Psoas muscle (tissue), 8 donors: ENCODE measurements around the gene MRC1. TPM values are rescaled to one million over a fixed set of nuclear protein-coding genes. Genes with fewer than 3 reads are reported as not detected.

ENCODE experiments used
- ATAC-seq, 4 donors: fragments of 200-7000 bp; cut with Tn5 transposase; one replicate each; pipeline ENCODE4 v1.9.1; 2020; ENCODE audit warnings: moderate library complexity in 3 of 4, mild to moderate bottlenecking in 2 of 4
- DNase-seq, 2 donors: peaks; one replicate each; pipeline ENCODE4 v3.0.0-alpha.2; 2020
- H3K27ac ChIP-seq: fragments of 200-600 bp; one replicate; pipeline ENCODE4 v1.8.0; 2022
- H3K27me3 ChIP-seq, 3 donors: fragments of 200-600 bp in 1 of 3; one replicate each; pipeline versions ENCODE4 v1.6.1 to v1.8.0; 2013 to 2022; ENCODE audit warnings: low read length in 2 of 3, mild to moderate bottlenecking in 2 of 3, moderate library complexity in 1 of 3; ENCODE audit not compliant: insufficient read depth in 3 of 3
- H3K36me3 ChIP-seq, 2 donors: fragments of 200-600 bp in 1 of 2; one replicate each; pipeline versions ENCODE4 v1.6.1 to v1.8.0; 2013 to 2022; ENCODE audit warnings: low read depth in 1 of 2, mild to moderate bottlenecking in 1 of 2, moderate library complexity in 1 of 2; ENCODE audit not compliant: insufficient read depth in 1 of 2
- H3K4me1 ChIP-seq: fragments of 200-600 bp; one replicate; pipeline ENCODE4 v1.8.0; 2022
- H3K4me3 ChIP-seq: fragments of 200-600 bp; one replicate; pipeline ENCODE4 v1.8.0; 2022; ENCODE audit warnings: mild to moderate bottlenecking
- H3K9me3 ChIP-seq: fragments of 200-600 bp; one replicate; pipeline ENCODE4 v1.8.0; 2022
- WGBS, 3 donors: extraction: QIAGEN DNeasy Blood & Tissue Kit; methylation state at CpG; one replicate each; pipeline versions ENCODE4 v1.1.6 to v1.1.7; 2013; 5-methylcytosine and 5-hydroxymethylcytosine counted together
- intact Hi-C, 2 donors: fragments of 100-400 bp; cut with DNase I; formaldehyde crosslinking; loops; one replicate each; pipeline versions ENCODE4 v1.11.0 to v1.14.2; 2022
- polyA plus RNA-seq, 3 donors: library from polyadenylated mRNA; stranded (reverse); fragments of 200-250 nt; gene quantifications; one replicate each; pipeline ENCODE4 v1.2.3, GENCODE V29; 2013
- total RNA-seq, 4 donors: library from RNA; stranded (reverse); fragmentation: NEBNext Ultra II Directional in 2 of 4; extraction: Animal tissue kit (Norgen Biotek cat#: 25700) in 2 of 4; gene quantifications; one replicate each; pipeline versions ENCODE4 v1.2.1 to v1.2.4, GENCODE V29; 2021 to 2023
- TF ChIP-seq, protein P1 (sequence below): fragments of 200-600 bp; IDR thresholded peaks from one replicate; pipeline ENCODE4 v1.8.0; 2022; ENCODE audit warnings: antibody characterized with exemption
- donor health status: healthy with polysubstance abuse.
- donor health status: DM: no; HTN: no; CAD: no; lungs with moderate emphysema.
- donor health status: Bipolar disorder and iron deficiency.
- donor health status: healthy.
- donor health status: DM: yes; HTN: yes; CAD: no.
- donor health status: DM: no; HTN: no; CAD: no.
- donor health status: DM: no; HTN: no; CAD: no.
- donor health status: DM: yes; HTN: yes; CAD: no.

The MRC1 gene
- total and polyA plus RNA-seq, 7 donors: 1.6 to 16.4 (median 9.3) TPM

DNA sequence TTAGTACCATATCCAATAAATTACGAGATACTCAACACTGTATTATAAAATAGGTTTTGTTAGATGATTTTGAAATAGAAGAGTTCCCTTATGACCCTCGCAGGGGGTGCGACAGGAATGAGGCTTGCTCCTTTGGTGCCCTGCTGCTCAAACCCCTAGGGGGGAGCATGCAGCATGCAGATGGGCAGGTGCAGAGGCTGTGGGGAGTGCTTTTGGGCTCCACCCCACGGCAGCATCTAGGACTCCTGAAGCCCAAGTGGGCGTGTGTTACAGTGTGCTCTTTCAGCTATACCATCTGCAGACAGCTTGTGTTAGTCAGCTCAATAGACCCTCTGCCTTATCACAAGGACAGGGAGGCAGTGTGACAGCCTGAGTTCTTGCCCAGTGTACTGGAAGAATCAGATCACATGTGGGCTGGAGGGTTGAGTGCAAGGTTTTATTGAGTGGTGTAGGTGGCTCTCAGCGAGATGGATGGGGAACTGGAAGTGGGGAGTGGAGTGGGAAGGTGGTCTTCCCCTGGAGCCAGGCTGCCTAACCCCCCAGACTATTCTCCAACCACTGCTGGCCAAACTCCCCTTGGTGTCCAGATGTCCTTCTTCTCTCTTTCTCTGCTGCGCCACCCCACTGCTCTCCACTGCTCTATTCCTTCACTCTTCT, 3.1 kb upstream of the MRC1 start:
- 48 to 54% (median 50%) methylated on average over 7 of the region's 7 CpGs for WGBS, 3 donors
- Histone ChIP-seq H3K9me3 (peaks cover 7% of the 10 kb centered on the region), H3K27ac (no peak overlapping the region), H3K4me1 (no peaks in the 10 kb centered on the region), H3K27me3 (no peaks in the 10 kb centered on the region), H3K4me3 (no peak overlapping the region), H3K36me3 (no peaks in the 10 kb centered on the region)
- ATAC-seq: no peak
- DNase-seq: no peak
- TF ChIP-seq, protein P1, sequence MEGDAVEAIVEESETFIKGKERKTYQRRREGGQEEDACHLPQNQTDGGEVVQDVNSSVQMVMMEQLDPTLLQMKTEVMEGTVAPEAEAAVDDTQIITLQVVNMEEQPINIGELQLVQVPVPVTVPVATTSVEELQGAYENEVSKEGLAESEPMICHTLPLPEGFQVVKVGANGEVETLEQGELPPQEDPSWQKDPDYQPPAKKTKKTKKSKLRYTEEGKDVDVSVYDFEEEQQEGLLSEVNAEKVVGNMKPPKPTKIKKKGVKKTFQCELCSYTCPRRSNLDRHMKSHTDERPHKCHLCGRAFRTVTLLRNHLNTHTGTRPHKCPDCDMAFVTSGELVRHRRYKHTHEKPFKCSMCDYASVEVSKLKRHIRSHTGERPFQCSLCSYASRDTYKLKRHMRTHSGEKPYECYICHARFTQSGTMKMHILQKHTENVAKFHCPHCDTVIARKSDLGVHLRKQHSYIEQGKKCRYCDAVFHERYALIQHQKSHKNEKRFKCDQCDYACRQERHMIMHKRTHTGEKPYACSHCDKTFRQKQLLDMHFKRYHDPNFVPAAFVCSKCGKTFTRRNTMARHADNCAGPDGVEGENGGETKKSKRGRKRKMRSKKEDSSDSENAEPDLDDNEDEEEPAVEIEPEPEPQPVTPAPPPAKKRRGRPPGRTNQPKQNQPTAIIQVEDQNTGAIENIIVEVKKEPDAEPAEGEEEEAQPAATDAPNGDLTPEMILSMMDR: no peak
- intact Hi-C loops: no loop called here

DNA sequence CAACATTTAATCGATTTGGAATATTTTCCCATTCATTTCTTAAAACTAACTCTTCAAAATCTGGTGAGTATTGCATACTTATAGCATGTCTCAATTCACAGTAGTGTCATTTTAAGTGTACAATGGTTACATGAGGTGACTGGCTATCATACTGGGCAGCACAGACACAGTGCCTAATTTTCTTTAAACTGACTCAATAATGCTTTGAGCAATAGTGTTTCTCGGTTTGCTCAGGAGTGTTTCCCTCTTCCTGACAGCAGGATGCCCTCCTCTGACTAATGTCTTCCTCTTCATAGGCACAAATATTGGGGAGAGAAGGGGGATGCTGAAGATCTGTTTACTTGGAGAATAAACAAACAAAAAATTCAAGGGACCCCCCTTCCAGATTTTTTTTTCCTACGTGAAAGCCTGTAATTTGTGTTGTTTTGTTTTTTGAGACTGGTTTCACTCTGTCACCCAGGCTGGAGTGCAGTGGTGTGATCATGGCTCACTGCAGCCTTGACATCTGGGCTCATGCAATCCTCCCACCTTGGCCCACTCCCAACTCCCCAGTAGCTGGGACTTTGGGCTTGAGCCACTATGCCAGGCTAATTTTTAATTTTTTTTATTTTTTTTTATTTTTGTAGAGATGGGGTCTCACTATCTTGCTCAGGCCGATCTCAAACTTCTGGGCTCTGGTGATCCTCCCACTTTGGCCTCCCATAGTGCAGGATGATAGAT, 2.2 kb downstream of the MRC1 start:
- Histone ChIP-seq H3K4me3 (peak overlapping the region; percentile 47), H3K27me3 (no peaks in the 10 kb centered on the region)

DNA sequence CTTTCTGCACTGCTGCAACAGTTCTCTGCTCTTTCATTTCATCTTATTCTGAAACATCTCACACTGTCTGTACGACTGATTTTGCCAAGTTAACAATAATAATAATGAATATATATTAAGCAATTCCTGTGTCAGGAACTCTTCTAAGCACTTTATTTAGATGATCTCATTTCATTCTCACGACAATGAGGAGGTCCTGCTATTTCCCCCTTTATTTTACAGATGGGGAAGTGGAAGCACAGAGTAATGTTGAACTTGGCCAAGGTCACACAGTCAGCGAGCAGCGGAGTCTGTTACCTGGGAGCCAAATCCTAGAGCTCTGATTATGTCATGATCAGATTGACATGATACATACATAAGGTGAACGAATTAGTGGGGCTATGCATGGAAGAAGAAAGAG, 5.8 kb downstream of the MRC1 start:
- Histone ChIP-seq H3K36me3 (no peaks in the 10 kb centered on the region), H3K27ac (no peak overlapping the region), H3K27me3 (no peaks in the 10 kb centered on the region), H3K4me1 (no peaks in the 10 kb centered on the region), H3K4me3 (no peak overlapping the region), H3K9me3 (no peaks in the 10 kb centered on the region)
- TF ChIP-seq, protein P1: no peak
- ATAC-seq (no peak), DNase-seq (no peak)
- intact Hi-C loops: no loop called here
- WGBS, 3 donors: 50 to 63% (median 57%) methylated on average over 5 of the region's 5 CpGs

More for the DNA sequence above, 2.2 kb downstream of the MRC1 start:
- intact Hi-C loops: no loop called here
- DNase-seq: no peak
- Histone ChIP-seq H3K4me1 (no peaks in the 10 kb centered on the region), H3K9me3 (no peaks in the 10 kb centered on the region), H3K36me3 (no peaks in the 10 kb centered on the region), H3K27ac (no peak overlapping the region)
- TF ChIP-seq, protein P1: no peak
- no peak for ATAC-seq
- 62 to 67% (median 66%) methylated on average over 4 of the region's 4 CpGs for WGBS, 3 donors

DNA sequence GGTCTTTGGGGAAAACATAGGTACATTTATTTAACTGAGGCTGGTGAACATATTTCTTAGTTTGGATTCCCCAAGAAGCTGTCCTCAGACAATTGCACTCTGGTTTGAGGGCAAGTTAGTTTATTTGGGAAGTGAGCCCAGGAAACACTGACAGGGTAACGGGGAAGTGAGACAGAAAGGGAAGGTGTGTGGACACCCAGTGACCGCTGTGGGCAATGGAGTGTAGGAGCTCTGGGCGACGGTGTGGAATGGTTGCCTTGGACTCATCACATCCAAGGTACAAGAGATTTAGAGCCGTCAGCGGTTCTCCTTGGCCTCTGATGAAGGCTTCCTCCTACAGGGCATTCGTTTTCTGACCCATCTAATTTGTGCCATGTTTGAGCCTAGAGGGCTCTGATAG, 7.1 kb downstream of the MRC1 start:
- H3K27ac ChIP-seq: no peak overlapping the region
- WGBS, 3 donors: 84 to 85% (median 84%) methylated on average over 7 of the region's 7 CpGs
- no peak overlapping the region for H3K4me3 ChIP-seq
- TF ChIP-seq, protein P1: no peak
- H3K36me3 ChIP-seq: no peaks in the 10 kb centered on the region
- intact Hi-C loops: no loop called here
- ATAC-seq: no peak
- H3K9me3 ChIP-seq: no peaks in the 10 kb centered on the region
- H3K4me1 ChIP-seq: no peaks in the 10 kb centered on the region
- no peaks in the 10 kb centered on the region for H3K27me3 ChIP-seq
- DNase-seq: no peak
